GM12878 (cell line): ENCODE data around the gene KLHL9. TPM values are rescaled to one million over a fixed set of nuclear protein-coding genes. Genes with fewer than 3 reads are reported as not detected.

Source experiments
- ATAC-seq: fragments of 200-7000 bp; cut with Tn5 transposase; 3 replicates; pipeline ENCODE4 v1.9.1; 2020; ENCODE audit warnings: mild to moderate bottlenecking, moderate library complexity
- BruUV-seq: library from RNA; stranded (reverse); fragments of 400-500 nt; replicated peaks from 2 replicates; lab custom pipeline; 2021; lab: Mats Ljungman, UMichigan
- CTCF ChIA-PET: fragments of 300-600 bp; sonication (Branson Sonifier 250); formaldehyde crosslinking; extraction: SDS; loops from one replicate; lab custom pipeline; 2021; ENCODE audit warnings: inconsistent platforms; lab: Yijun Ruan, JAX
- POLR2A ChIA-PET: fragments of 350-600 bp; formaldehyde crosslinking; extraction: SDS; loops from one replicate; lab custom pipeline; 2021; ENCODE audit warnings: inconsistent platforms; lab: Charles Lee
- RAD21 ChIA-PET: fragments of 300-600 bp; sonication (Branson Sonifier 250); formaldehyde crosslinking; loops from one replicate; lab custom pipeline; 2023; ENCODE audit warnings: antibody characterized with exemption; ENCODE audit not compliant: unreplicated experiment; lab: Charles Lee
- SMC1A ChIA-PET: fragments of 300-600 bp; sonication (Branson Sonifier 250); formaldehyde crosslinking; loops from one replicate; lab custom pipeline; 2023; ENCODE audit not compliant: unreplicated experiment, uncharacterized antibody; lab: Charles Lee
- DNase-seq: peaks from one replicate; pipeline ENCODE4 v3.0.0-alpha.2; 2011; ENCODE audit warnings: low read depth, low spot score
- FAIRE-seq: peaks from 3 replicates; lab custom pipeline; 2011; peaks lifted over from hg19 to GRCh38; lab: Jason Lieb, UNC
- H2AFZ ChIP-seq: 2 replicates; pipeline ENCODE4 v1.6.0; 2011; ENCODE audit warnings: low read depth, low read length, control low read depth; ENCODE audit not compliant: control insufficient read depth
- H3K27ac ChIP-seq: 2 replicates; pipeline ENCODE4 v1.5.1; 2011; ENCODE audit warnings: control low read depth; ENCODE audit not compliant: control insufficient read depth, insufficient read depth
- H3K27me3 ChIP-seq, 2 experiments: replicated peaks in 1 of 2; 2 replicates each; pipeline versions ENCODE4 v1.6.0 to v1.6.1; 2011; ENCODE audit warnings: low read length in 1 of 2; ENCODE audit not compliant: control insufficient read depth in 2 of 2, insufficient read depth in 2 of 2
- H3K36me3 ChIP-seq, 2 experiments: 2 replicates each; pipeline ENCODE4 v1.5.1; 2011; ENCODE audit warnings: low read length in 1 of 2; ENCODE audit not compliant: control insufficient read depth in 2 of 2, insufficient read depth in 2 of 2
- H3K4me1 ChIP-seq: 2 replicates; pipeline ENCODE4 v1.6.1; 2011; ENCODE audit warnings: mild to moderate bottlenecking, low read length, moderate library complexity, mixed read lengths; ENCODE audit not compliant: control insufficient read depth, insufficient read depth
- H3K4me2 ChIP-seq: 2 replicates; pipeline ENCODE4 v1.6.0; 2011; ENCODE audit warnings: control low read depth; ENCODE audit not compliant: control insufficient read depth, insufficient read depth
- H3K4me3 ChIP-seq: fragments of 200-600 bp; sonication (generic); 2 replicates; pipeline ENCODE4 v1.5.1; 2016
- H3K79me2 ChIP-seq: 2 replicates; pipeline ENCODE4 v1.6.0; 2011; ENCODE audit warnings: low read length; ENCODE audit not compliant: control insufficient read depth, insufficient read depth
- H3K9ac ChIP-seq: 2 replicates; pipeline ENCODE4 v1.8.0; 2011; ENCODE audit warnings: low read length, control low read depth, mixed read lengths; ENCODE audit not compliant: control insufficient read depth, insufficient read depth
- H3K9me3 ChIP-seq: replicated peaks from 3 replicates; pipeline ENCODE4 v1.5.1; 2011; ENCODE audit warnings: mild to moderate bottlenecking, low read length; ENCODE audit not compliant: control insufficient read depth, insufficient read depth
- H4K20me1 ChIP-seq: 2 replicates; pipeline ENCODE4 v1.6.0; 2011; ENCODE audit not compliant: control insufficient read depth, insufficient read depth
- POLR2AphosphoS2 ChIP-seq: IDR thresholded peaks from 2 replicates; pipeline ENCODE4 v1.6.1; 2011; ENCODE audit warnings: low read depth, mild to moderate bottlenecking, low read length, improper control_type of control experiment, moderate library complexity
- PRDM15 ChIP-seq: fragments of 450-650 bp; formaldehyde crosslinking; IDR thresholded peaks from 2 replicates; pipeline ENCODE4 v1.4.0; 2020; ENCODE audit warnings: mild to moderate bottlenecking, moderate library complexity
- SRF ChIP-seq, 2 experiments: IDR thresholded peaks; 2 replicates each; pipeline ENCODE4 v1.6.1; 2011; ENCODE audit warnings: low read depth in 2 of 2, low read length in 2 of 2, mild to moderate bottlenecking in 1 of 2, moderate library complexity in 1 of 2
- WGBS: methylation state at CpG from one replicate; pipeline ENCODE4 v1.1.6; 2016; ENCODE audit warnings: low lambda C conversion rate; ENCODE audit not compliant: insufficient replicate concordance, insufficient coverage; ENCODE audit errors: missing lambda C conversion rate; 5-methylcytosine and 5-hydroxymethylcytosine counted together
- in situ Hi-C: fragments of 300-500 bp; cut with MboI; formaldehyde crosslinking; loops from 9 replicates; pipeline ENCODE4 v1.14.3; 2018; ENCODE audit warnings: mixed read lengths
- intact Hi-C: fragments of 100-400 bp; cut with micrococcal nuclease; formaldehyde crosslinking; loops from one replicate; pipeline ENCODE4 v1.14.2; 2022; ENCODE audit not compliant: unreplicated experiment
- polyA plus RNA-seq, 11 experiments: library from polyadenylated mRNA; depleted of rRNA in 4 of 11; unstranded in 6 of 11; stranded (reverse) in 5 of 11; fragments of >200 nt; fragmentation: Nextera tagmentation in 4 of 11; fragmentation: Illumina TruSeq in 1 of 11; extraction: Ambion mirVana in 4 of 11; extraction: Trizol in 1 of 11; gene quantifications; 1 replicate in 1 of 11; 2 replicates in 10 of 11; pipeline versions ENCODE4 v1.2.1 to v1.2.3, GENCODE V29; 2011 to 2016; ENCODE audit warnings: inconsistent platforms in 2 of 11, missing spikeins in 2 of 11, low read depth in 1 of 11
- total RNA-seq, 4 experiments: library from RNA; depleted of rRNA in 3 of 4; stranded (reverse); fragments of >200 nt in 3 of 4; fragmentation: Illumina TruSeq in 1 of 4; extraction: Trizol in 1 of 4; gene quantifications; 2 replicates each; pipeline versions ENCODE4 v1.2.1 to v1.2.3, GENCODE V29; 2013 to 2021

KLHL9 gene
- total and polyA plus RNA-seq, 10 of the 15 experiments (the other 5 are each of a cell fraction or from before 2014, with no cell fraction given) = 3.8 to 37.7 (median 17.4) TPM

GRCh38 chr9:21362287-21362686, 27.1 kb upstream of the KLHL9 start:
- intact Hi-C loops = no loop called here
- no peaks in the 10 kb centered on the region for H3K27me3 ChIP-seq
- CTCF ChIA-PET = interaction anchor here (4.1 kb wide), 1 partner anchor 33 kb away, joined by 18 read pairs; no protein-coding TSS in a partner anchor
- H3K4me3 ChIP-seq = no peak overlapping the region
- 78% methylated on average over 8 of the region's 8 CpGs for WGBS
- no peak overlapping the region for H2AFZ ChIP-seq
- no peaks in the 10 kb centered on the region; the same call in 2 of the 3 replicates for H3K9me3 ChIP-seq
- H3K27ac ChIP-seq = no peak overlapping the region
- TF ChIP-seq SRF (IDR thresholded peaks at IDR 0.05; ENCODE audit: low read depth in 2 of 2, low read length in 2 of 2) (no peak), POLR2AphosphoS2 (no peak), PRDM15 (CRISPR knock-in tag) (no peak)
- TF ChIP-seq, all 136 proteins: peak for 0
- SMC1A ChIA-PET = interaction anchor here (4.1 kb wide), 1 partner anchor 18 kb away, joined by 24 read pairs; no protein-coding TSS in a partner anchor
- in situ Hi-C loops = no loop called here
- FAIRE-seq (no peak), ATAC-seq (no peak), DNase-seq (no peak)
- H3K36me3 ChIP-seq = no peaks in the 10 kb centered on the region
- no TSS peak for BruUV-seq
- H3K9ac ChIP-seq = no peak overlapping the region
- no peak overlapping the region for H3K4me2 ChIP-seq
- RAD21 ChIA-PET = no interaction called here
- no peaks in the 10 kb centered on the region for H4K20me1 ChIP-seq
- no peaks in the 10 kb centered on the region for H3K79me2 ChIP-seq
- POLR2A ChIA-PET = no interaction called here
- H3K4me1 ChIP-seq = peaks cover 10% of the 10 kb centered on the region; the same call in 1 of the 2 replicates
